Stimulated activated CD8-positive, alpha-beta memory T cell treated with anti-CD3 and anti-CD28 coated beads, Interleukin-15, amount 100 ng/mL, for 1 hour (primary cell): Measurements from ENCODE around the gene DENND1A.

Source experiments
- DNase-seq: peaks from one replicate; pipeline ENCODE4 v3.0.0-alpha.2; 2020; ENCODE audit warnings: low read depth

DENND1A gene

GRCh38 chr9:123864251-123864650 is 65.7 kb downstream of the DENND1A start:
- DNase-seq: no peak

- no peak for DNase-seq
Observed at GRCh38 chr9:123863164-123863855, 66.6 kb downstream of the DENND1A start.

GRCh38 chr9:123861756-123862120 is 68.2 kb downstream of the DENND1A start:
- DNase-seq: no peak

- DNase-seq: no peak
Observed at GRCh38 chr9:123861086-123861755, 68.7 kb downstream of the DENND1A start.

- DNase-seq: no peak
Observed at GRCh38 chr9:123860603-123861002, 69.3 kb downstream of the DENND1A start.

GRCh38 chr9:123852403-123852802 is 77.5 kb downstream of the DENND1A start:
- DNase-seq: no peak

- no peak for DNase-seq
Observed at GRCh38 chr9:123851851-123852250, 78.1 kb downstream of the DENND1A start.

- DNase-seq: no peak
Observed at GRCh38 chr9:123848447-123849085, 81.4 kb downstream of the DENND1A start.

- no peak for DNase-seq
Observed at GRCh38 chr9:123846966-123847365, 83.0 kb downstream of the DENND1A start.

GRCh38 chr9:123843703-123844102 is 86.2 kb downstream of the DENND1A start:
- no peak for DNase-seq

- DNase-seq: no peak
Observed at GRCh38 chr9:123835821-123836220, 94.1 kb downstream of the DENND1A start.

GRCh38 chr9:123834889-123835562 is 94.9 kb downstream of the DENND1A start:
- DNase-seq: no peak

- no peak for DNase-seq
Observed at GRCh38 chr9:123834218-123834888, 95.6 kb downstream of the DENND1A start.

GRCh38 chr9:123832858-123833650 is 96.9 kb downstream of the DENND1A start:
- DNase-seq: no peak

GRCh38 chr9:123832176-123832575 is 97.8 kb downstream of the DENND1A start:
- DNase-seq: no peak

GRCh38 chr9:123828449-123828848 is 101.5 kb downstream of the DENND1A start:
- no peak for DNase-seq

GRCh38 chr9:123825342-123826060 is 104.4 kb downstream of the DENND1A start:
- DNase-seq: no peak

- no peak for DNase-seq
Observed at GRCh38 chr9:123823194-123823947, 106.6 kb downstream of the DENND1A start.

GRCh38 chr9:123821619-123822018 is 108.3 kb downstream of the DENND1A start:
- no peak for DNase-seq

- no peak for DNase-seq
Observed at GRCh38 chr9:123820139-123820538, 109.8 kb downstream of the DENND1A start.
